GM18502 (cell line): Measurements from ENCODE around the gene TNS3.

Experiments
- ATAC-seq: cut with Tn5 transposase; IDR thresholded peaks from one replicate; pipeline ENCODE4 v1.9.1; 2021; ENCODE audit warnings: mild to moderate bottlenecking; ENCODE audit not compliant: unreplicated experiment, poor library complexity

Gene TNS3

GRCh38 chr7:47511699-47512370 is 70.1 kb downstream of the TNS3 start:
- no peak for ATAC-seq

GRCh38 chr7:47510786-47511185 is 71.1 kb downstream of the TNS3 start:
- no peak for ATAC-seq

- ATAC-seq = no peak
Measured at GRCh38 chr7:47510192-47510591, 71.7 kb downstream of the TNS3 start.

GRCh38 chr7:47509571-47509970 is 72.3 kb downstream of the TNS3 start:
- no peak for ATAC-seq

- no peak for ATAC-seq
Measured at GRCh38 chr7:47508389-47509380, 73.2 kb downstream of the TNS3 start.

GRCh38 chr7:47507522-47507921 is 74.4 kb downstream of the TNS3 start:
- ATAC-seq = no peak

- no peak for ATAC-seq
Measured at GRCh38 chr7:47506382-47507339, 75.2 kb downstream of the TNS3 start.

GRCh38 chr7:47505312-47506007 is 76.5 kb downstream of the TNS3 start:
- no peak for ATAC-seq

GRCh38 chr7:47504551-47505311 is 77.2 kb downstream of the TNS3 start:
- no peak for ATAC-seq

- no peak for ATAC-seq
Measured at GRCh38 chr7:47503281-47503680, 78.6 kb downstream of the TNS3 start.

- ATAC-seq = no peak
Measured at GRCh38 chr7:47502240-47502877, 79.6 kb downstream of the TNS3 start.

- no peak for ATAC-seq
Measured at GRCh38 chr7:47501406-47501805, 80.5 kb downstream of the TNS3 start.

- no peak for ATAC-seq
Measured at GRCh38 chr7:47500103-47500563, 81.8 kb downstream of the TNS3 start.

GRCh38 chr7:47498229-47499056 is 83.5 kb downstream of the TNS3 start:
- no peak for ATAC-seq

- peak; percentile 93 for ATAC-seq
Measured at GRCh38 chr7:47497367-47498096, 84.4 kb downstream of the TNS3 start.

GRCh38 chr7:47496666-47497065 is 85.2 kb downstream of the TNS3 start:
- no peak for ATAC-seq

- ATAC-seq = no peak
Measured at GRCh38 chr7:47496056-47496665, 85.8 kb downstream of the TNS3 start.
